Neural cell (in vitro differentiated cells): Measurements from ENCODE around the gene NIPSNAP3A. TPM values are rescaled to one million over a fixed set of nuclear protein-coding genes. Genes with fewer than 3 reads are reported as not detected.

Experiments used
- H2AFZ ChIP-seq: fragments of 200-600, 300-800 bp; sonication (generic), shearing (Covaris generic); 2 replicates; pipeline ENCODE4 v1.6.0; 2014; ENCODE audit warnings: low read depth, mild to moderate bottlenecking, antibody characterized with exemption, low read length, moderate library complexity
- H3F3A ChIP-seq: fragments of 200-600 bp; shearing (Covaris generic); 2 replicates; pipeline ENCODE4 v1.6.1; 2016; ENCODE audit warnings: mild to moderate bottlenecking, moderate library complexity, mixed read lengths, antibody characterized with exemption, low read length; ENCODE audit not compliant: insufficient read depth, poor library complexity, severe bottlenecking
- H3K27ac ChIP-seq: fragments of 200-600, 300-800 bp; sonication (generic), shearing (Covaris generic); 2 replicates; pipeline ENCODE4 v1.5.1; 2014; ENCODE audit warnings: mild to moderate bottlenecking, low read length, moderate library complexity
- H3K27me3 ChIP-seq: fragments of 300-800, 200-600 bp; sonication (generic), shearing (Covaris generic); 2 replicates; pipeline ENCODE4 v1.6.0; 2014; ENCODE audit warnings: mild to moderate bottlenecking, low read depth, low read length, moderate library complexity; ENCODE audit not compliant: insufficient read depth
- H3K36me3 ChIP-seq: fragments of 300-800, 200-600 bp; sonication (generic), shearing (Covaris generic); 2 replicates; pipeline ENCODE4 v1.5.1; 2014; ENCODE audit warnings: mild to moderate bottlenecking, antibody characterized with exemption, low read length, moderate library complexity; ENCODE audit not compliant: insufficient read depth
- H3K4me2 ChIP-seq: fragments of 300-800, 200-600 bp; sonication (generic), shearing (Covaris generic); 2 replicates; pipeline ENCODE4 v1.6.0; 2014; ENCODE audit warnings: mild to moderate bottlenecking, low read length
- H3K4me3 ChIP-seq: fragments of 300-800, 200-600 bp; sonication (generic), shearing (Covaris generic); 2 replicates; pipeline ENCODE4 v1.5.1; 2014; ENCODE audit warnings: mild to moderate bottlenecking, low read length, moderate library complexity
- H3K79me2 ChIP-seq: fragments of 200-600 bp; shearing (Covaris generic); replicated peaks from 2 replicates; pipeline ENCODE4 v1.6.0; 2014; ENCODE audit warnings: mild to moderate bottlenecking, low read length, moderate library complexity; ENCODE audit not compliant: insufficient read depth
- H3K9ac ChIP-seq: fragments of 300-800, 200-600 bp; sonication (generic), shearing (Covaris generic); 2 replicates; pipeline ENCODE4 v1.6.1; 2016; ENCODE audit warnings: mild to moderate bottlenecking, low read length, mixed read lengths
- H3K9me2 ChIP-seq: fragments of 200-600 bp; shearing (Covaris generic); 2 replicates; pipeline ENCODE4 v1.6.1; 2016; ENCODE audit warnings: mild to moderate bottlenecking, low read length, mixed read lengths; ENCODE audit not compliant: insufficient read depth
- H3K9me3 ChIP-seq: fragments of 200-600, 300-800 bp; sonication (generic), shearing (Covaris generic); 2 replicates; pipeline ENCODE4 v1.6.1; 2016; ENCODE audit warnings: mild to moderate bottlenecking, mixed run types, low read length, moderate library complexity, mixed read lengths
- H4K20me1 ChIP-seq: fragments of 200-600 bp; shearing (Covaris generic); 2 replicates; pipeline ENCODE4 v1.6.1; 2016; ENCODE audit warnings: mild to moderate bottlenecking, mixed run types; ENCODE audit not compliant: insufficient read depth
- CTCF ChIP-seq: fragments of 450-650 bp; IDR thresholded peaks from 2 replicates; pipeline ENCODE4 v1.5.1; 2014; ENCODE audit warnings: antibody characterized with exemption, mild to moderate bottlenecking, moderate library complexity; ENCODE audit not compliant: poor library complexity, severe bottlenecking
- EP300 ChIP-seq: fragments of 450-650 bp; conservative IDR thresholded peaks from 2 replicates; pipeline ENCODE4 v1.6.1; 2014; ENCODE audit warnings: antibody characterized with exemption, mild to moderate bottlenecking, moderate library complexity; ENCODE audit not compliant: poor library complexity, severe bottlenecking
- EZH2 ChIP-seq: fragments of 200-600, 300-800 bp; shearing (Covaris generic), sonication (generic); IDR thresholded peaks from 2 replicates; pipeline ENCODE4 v1.6.1; 2014; ENCODE audit warnings: antibody characterized with exemption, low read length, borderline replicate concordance, mild to moderate bottlenecking; ENCODE audit not compliant: insufficient read depth, poor library complexity, severe bottlenecking
- MXI1 ChIP-seq: fragments of 450-650 bp; conservative IDR thresholded peaks from 2 replicates; pipeline ENCODE4 v1.6.1; 2014; ENCODE audit warnings: antibody characterized with exemption, mild to moderate bottlenecking; ENCODE audit not compliant: poor library complexity, severe bottlenecking
- POLR2AphosphoS5 ChIP-seq: IDR thresholded peaks from 2 replicates; pipeline ENCODE4 v1.6.1; 2012
- RAD21 ChIP-seq: fragments of 450-650 bp; conservative IDR thresholded peaks from 2 replicates; pipeline ENCODE4 v1.6.1; 2014; ENCODE audit warnings: antibody characterized with exemption, mild to moderate bottlenecking, moderate library complexity
- REST ChIP-seq: IDR thresholded peaks from 2 replicates; pipeline ENCODE4 v1.6.1; 2012; ENCODE audit warnings: borderline replicate concordance
- SMC3 ChIP-seq: fragments of 450-650 bp; conservative IDR thresholded peaks from 2 replicates; pipeline ENCODE4 v1.6.1; 2014; ENCODE audit warnings: antibody characterized with exemption, mild to moderate bottlenecking, moderate library complexity; ENCODE audit not compliant: poor library complexity
- TAF1 ChIP-seq: IDR thresholded peaks from 2 replicates; pipeline ENCODE4 v1.6.1; 2012; ENCODE audit warnings: low read depth
- polyA plus RNA-seq: library from polyadenylated mRNA; depleted of rRNA; stranded (reverse); fragments of >200 nt; gene quantifications from 2 replicates; pipeline ENCODE4 v1.2.3, GENCODE V29; 2014

The NIPSNAP3A gene
- polyA plus RNA-seq, 1 donor from 2014 or later: 51.9 TPM

- no peak overlapping the region for H3K9ac ChIP-seq
- no peaks in the 10 kb centered on the region for H4K20me1 ChIP-seq
- no peaks in the 10 kb centered on the region for H3K36me3 ChIP-seq
- TF ChIP-seq CTCF (no peak), MXI1 (no peak), EZH2 (no peak), RAD21 (no peak), REST (no peak), SMC3 (no peak), EP300 (no peak), TAF1 (no peak), POLR2AphosphoS5 (no peak)
- H3K27ac ChIP-seq: no peak overlapping the region
- H3K4me3 ChIP-seq: no peak overlapping the region
- no peak overlapping the region for H3K4me2 ChIP-seq
- H3K27me3 ChIP-seq: no peaks in the 10 kb centered on the region
- H3F3A ChIP-seq: no peaks in the 10 kb centered on the region
- no peak overlapping the region for H2AFZ ChIP-seq
- no peaks in the 10 kb centered on the region for H3K9me3 ChIP-seq
- H3K9me2 ChIP-seq: no peaks in the 10 kb centered on the region
- H3K79me2 ChIP-seq: no peaks in the 10 kb centered on the region
Observed at GRCh38 chr9:104772714-104773510, 25.4 kb downstream of the NIPSNAP3A start.

GRCh38 chr9:104774132-104774531 is 26.6 kb downstream of the NIPSNAP3A start:
- no peaks in the 10 kb centered on the region for H3K9me2 ChIP-seq
- H3K9me3 ChIP-seq: no peaks in the 10 kb centered on the region
- no peaks in the 10 kb centered on the region for H3F3A ChIP-seq
- H3K4me2 ChIP-seq: no peak overlapping the region
- H3K27me3 ChIP-seq: no peaks in the 10 kb centered on the region
- H3K27ac ChIP-seq: no peak overlapping the region
- H2AFZ ChIP-seq: no peak overlapping the region
- H3K36me3 ChIP-seq: no peaks in the 10 kb centered on the region
- no peak overlapping the region for H3K4me3 ChIP-seq
- no peak for TF ChIP-seq REST
- no peak overlapping the region for H3K9ac ChIP-seq
- H3K79me2 ChIP-seq: no peaks in the 10 kb centered on the region
- no peaks in the 10 kb centered on the region for H4K20me1 ChIP-seq
